NAMALWA (cell line): Measurements from ENCODE around the gene GINS1.

Experiments
- DNase-seq: peaks from one replicate; pipeline ENCODE4 v3.0.0-alpha.2; 2015; ENCODE audit warnings: low spot score

Gene GINS1

GRCh38 chr20:25494506-25495188 lies 87.2 kb downstream of the GINS1 start:
- DNase-seq: no peak

GRCh38 chr20:25495189-25495824 lies 87.8 kb downstream of the GINS1 start:
- no peak for DNase-seq

GRCh38 chr20:25496165-25496967 lies 88.9 kb downstream of the GINS1 start:
- no peak for DNase-seq

- DNase-seq: no peak
Observed at GRCh38 chr20:25496968-25497401, 89.5 kb downstream of the GINS1 start.

GRCh38 chr20:25497586-25498279 lies 90.3 kb downstream of the GINS1 start:
- DNase-seq: no peak
